DOHH2 (cell line): Measurements from ENCODE around the gene CPEB4.

Experiments used
- EZH2phosphoT487 ChIP-seq: fragments of 200-600 bp; sonication (generic); IDR thresholded peaks from 2 replicates; pipeline ENCODE4 v1.6.1; 2017; ENCODE audit warnings: borderline replicate concordance, mild to moderate bottlenecking, antibody characterized with exemption, low read length, moderate library complexity, mixed read lengths
- TF ChIP-seq, protein P1 (sequence below): fragments of 200-600 bp; sonication (generic); IDR thresholded peaks from one replicate; pipeline ENCODE4 v1.5.1; 2014; ENCODE audit warnings: antibody characterized with exemption, mild to moderate bottlenecking, low read depth, low read length; ENCODE audit not compliant: poor library complexity, severe bottlenecking

DNA sequence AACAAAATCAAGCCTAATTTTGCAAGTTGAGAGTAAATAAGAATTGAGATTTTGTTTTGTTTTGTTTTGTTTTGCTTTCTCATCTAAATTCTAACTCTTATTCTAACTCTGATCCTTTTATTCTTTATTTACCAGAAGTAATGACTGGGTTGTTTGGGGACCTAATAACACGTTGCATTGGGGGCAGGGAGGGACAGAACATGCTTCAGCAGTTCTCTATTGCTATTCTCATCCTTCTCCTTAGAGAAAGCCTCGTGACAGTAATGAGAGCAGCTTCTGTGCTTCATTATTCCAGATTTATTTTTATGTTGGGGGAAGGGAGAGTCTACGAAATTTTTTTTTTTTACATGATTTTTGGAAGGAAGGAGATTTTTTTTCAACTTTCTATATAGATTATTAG is 21.1 kb downstream of the CPEB4 start:
- TF ChIP-seq, protein P1, sequence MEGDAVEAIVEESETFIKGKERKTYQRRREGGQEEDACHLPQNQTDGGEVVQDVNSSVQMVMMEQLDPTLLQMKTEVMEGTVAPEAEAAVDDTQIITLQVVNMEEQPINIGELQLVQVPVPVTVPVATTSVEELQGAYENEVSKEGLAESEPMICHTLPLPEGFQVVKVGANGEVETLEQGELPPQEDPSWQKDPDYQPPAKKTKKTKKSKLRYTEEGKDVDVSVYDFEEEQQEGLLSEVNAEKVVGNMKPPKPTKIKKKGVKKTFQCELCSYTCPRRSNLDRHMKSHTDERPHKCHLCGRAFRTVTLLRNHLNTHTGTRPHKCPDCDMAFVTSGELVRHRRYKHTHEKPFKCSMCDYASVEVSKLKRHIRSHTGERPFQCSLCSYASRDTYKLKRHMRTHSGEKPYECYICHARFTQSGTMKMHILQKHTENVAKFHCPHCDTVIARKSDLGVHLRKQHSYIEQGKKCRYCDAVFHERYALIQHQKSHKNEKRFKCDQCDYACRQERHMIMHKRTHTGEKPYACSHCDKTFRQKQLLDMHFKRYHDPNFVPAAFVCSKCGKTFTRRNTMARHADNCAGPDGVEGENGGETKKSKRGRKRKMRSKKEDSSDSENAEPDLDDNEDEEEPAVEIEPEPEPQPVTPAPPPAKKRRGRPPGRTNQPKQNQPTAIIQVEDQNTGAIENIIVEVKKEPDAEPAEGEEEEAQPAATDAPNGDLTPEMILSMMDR, result no peak
- TF ChIP-seq EZH2phosphoT487, result no peak
